ENCODE results near the gene ITGA5.

Gene ITGA5

DNA sequence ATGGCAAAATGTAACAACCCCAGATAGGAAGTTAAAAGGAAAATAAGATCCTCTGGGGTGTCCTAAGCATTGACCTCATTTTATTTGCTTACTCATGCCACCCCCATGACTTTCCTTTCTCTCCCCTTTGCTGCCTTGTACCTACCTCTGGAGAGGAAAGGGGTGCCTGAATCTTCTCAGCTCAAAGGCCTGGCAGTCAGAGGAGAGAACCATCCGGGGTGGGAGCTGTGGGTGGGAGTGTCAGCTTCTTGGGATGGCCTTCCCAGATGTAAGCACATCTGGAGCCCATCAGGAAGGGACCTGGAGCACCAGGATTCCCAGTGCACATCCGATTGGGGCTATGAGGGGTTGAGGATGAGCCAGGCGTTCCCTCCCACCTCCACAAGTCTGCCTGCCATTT is 5.2 kb upstream of the ITGA5 start:
- DNase-seq (ENCODE audit: extremely low read depth, insufficient read length), result no peak
- Histone ChIP-seq H3K27me3 (replicated peaks; ENCODE audit: control insufficient read depth, insufficient read depth, low read length) (no peaks in the 10 kb centered on the region; the same call in none of the 2 replicates), H3K36me3 (ENCODE audit: control insufficient read depth, insufficient read depth, low read length) (no peaks in the 10 kb centered on the region), H3K4me3 (replicated peaks; ENCODE audit: low read depth, low read length) (no peak overlapping the region)
- TF ChIP-seq, protein P1, sequence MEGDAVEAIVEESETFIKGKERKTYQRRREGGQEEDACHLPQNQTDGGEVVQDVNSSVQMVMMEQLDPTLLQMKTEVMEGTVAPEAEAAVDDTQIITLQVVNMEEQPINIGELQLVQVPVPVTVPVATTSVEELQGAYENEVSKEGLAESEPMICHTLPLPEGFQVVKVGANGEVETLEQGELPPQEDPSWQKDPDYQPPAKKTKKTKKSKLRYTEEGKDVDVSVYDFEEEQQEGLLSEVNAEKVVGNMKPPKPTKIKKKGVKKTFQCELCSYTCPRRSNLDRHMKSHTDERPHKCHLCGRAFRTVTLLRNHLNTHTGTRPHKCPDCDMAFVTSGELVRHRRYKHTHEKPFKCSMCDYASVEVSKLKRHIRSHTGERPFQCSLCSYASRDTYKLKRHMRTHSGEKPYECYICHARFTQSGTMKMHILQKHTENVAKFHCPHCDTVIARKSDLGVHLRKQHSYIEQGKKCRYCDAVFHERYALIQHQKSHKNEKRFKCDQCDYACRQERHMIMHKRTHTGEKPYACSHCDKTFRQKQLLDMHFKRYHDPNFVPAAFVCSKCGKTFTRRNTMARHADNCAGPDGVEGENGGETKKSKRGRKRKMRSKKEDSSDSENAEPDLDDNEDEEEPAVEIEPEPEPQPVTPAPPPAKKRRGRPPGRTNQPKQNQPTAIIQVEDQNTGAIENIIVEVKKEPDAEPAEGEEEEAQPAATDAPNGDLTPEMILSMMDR (IDR thresholded peaks at IDR 0.05; ENCODE audit: insufficient read depth, low read length, poor library complexity, severe bottlenecking), result no peak

DNA sequence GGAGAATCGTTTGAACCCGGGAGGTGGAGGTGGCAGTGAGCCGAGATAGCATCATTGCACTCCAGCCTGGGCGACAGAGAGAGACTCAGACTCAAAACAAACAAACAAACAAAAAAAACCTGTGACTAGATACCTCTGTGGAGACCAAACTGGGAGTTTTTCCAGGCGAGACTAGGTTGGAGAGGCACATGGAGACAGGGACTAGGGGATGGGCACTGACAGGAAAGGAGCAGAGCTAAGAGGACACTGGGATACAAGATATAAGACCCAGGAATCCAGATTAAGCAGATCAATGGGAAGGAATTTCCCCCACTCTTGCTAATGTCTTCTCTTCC is 4.7 kb upstream of the ITGA5 start:
- Histone ChIP-seq H3K4me3 (replicated peaks; ENCODE audit: low read depth, low read length) (no peak overlapping the region), H3K36me3 (ENCODE audit: control insufficient read depth, insufficient read depth, low read length) (no peaks in the 10 kb centered on the region), H3K27me3 (replicated peaks; ENCODE audit: control insufficient read depth, insufficient read depth, low read length) (no peaks in the 10 kb centered on the region; the same call in none of the 2 replicates)
- no peak for DNase-seq (ENCODE audit: extremely low read depth, insufficient read length)
- TF ChIP-seq, protein P1 (IDR thresholded peaks at IDR 0.05; ENCODE audit: insufficient read depth, low read length, poor library complexity, severe bottlenecking), result no peak

- H3K27me3 ChIP-seq (replicated peaks; ENCODE audit: control insufficient read depth, insufficient read depth, low read length), result no peaks in the 10 kb centered on the region; the same call in 1 of the 2 replicates
- TF ChIP-seq, protein P1 (IDR thresholded peaks at IDR 0.05; ENCODE audit: insufficient read depth, low read length, poor library complexity, severe bottlenecking), result no peak
- no peak overlapping the region for H3K4me3 ChIP-seq (replicated peaks; ENCODE audit: low read depth, low read length)
- no peaks in the 10 kb centered on the region for H3K36me3 ChIP-seq (ENCODE audit: control insufficient read depth, insufficient read depth, low read length)
- DNase-seq (ENCODE audit: extremely low read depth, insufficient read length), result no peak
These were observed 2.8 kb upstream of the ITGA5 start for GRCh38 chr12:54421879-54422250.

GRCh38 chr12:54421175-54421878 is 2.3 kb upstream of the ITGA5 start:
- no peaks in the 10 kb centered on the region; the same call in 1 of the 2 replicates for H3K27me3 ChIP-seq (replicated peaks; ENCODE audit: control insufficient read depth, insufficient read depth, low read length)
- DNase-seq (ENCODE audit: extremely low read depth, insufficient read length), result no peak
- H3K36me3 ChIP-seq (ENCODE audit: control insufficient read depth, insufficient read depth, low read length), result no peaks in the 10 kb centered on the region
- TF ChIP-seq, protein P1 (IDR thresholded peaks at IDR 0.05; ENCODE audit: insufficient read depth, low read length, poor library complexity, severe bottlenecking), result no peak
- H3K4me3 ChIP-seq (replicated peaks; ENCODE audit: low read depth, low read length), result no peak overlapping the region

GRCh38 chr12:54420766-54421144 is 1.7 kb upstream of the ITGA5 start:
- Histone ChIP-seq H3K36me3 (ENCODE audit: control insufficient read depth, insufficient read depth, low read length) (no peaks in the 10 kb centered on the region), H3K4me3 (replicated peaks; ENCODE audit: low read depth, low read length) (no peak overlapping the region), H3K27me3 (replicated peaks; ENCODE audit: control insufficient read depth, insufficient read depth, low read length) (no peaks in the 10 kb centered on the region; the same call in 1 of the 2 replicates)
- TF ChIP-seq, protein P1 (IDR thresholded peaks at IDR 0.05; ENCODE audit: insufficient read depth, low read length, poor library complexity, severe bottlenecking), result no peak
- DNase-seq (ENCODE audit: extremely low read depth, insufficient read length), result no peak

Measured in GM06990 (cell line).